ENCODE data around the gene CCNK.

The CCNK gene

GRCh38 chr14:99507860-99508640 is 26.8 kb downstream of the CCNK start:
- Histone ChIP-seq H3K36me3 (ENCODE audit: insufficient read depth, low read length) (peaks cover 92% of the 10 kb centered on the region; the same call in 1 of the 2 replicates), H3K4me3 (ENCODE audit: low read length, poor library complexity, severe bottlenecking) (no peak overlapping the region), H3K9ac (ENCODE audit: low read depth, low read length, poor library complexity, severe bottlenecking) (no peak overlapping the region), H3K27me3 (ENCODE audit: insufficient read depth, low read length, poor library complexity, severe bottlenecking) (no peaks in the 10 kb centered on the region), H4K20me1 (ENCODE audit: insufficient read depth, low read length, poor library complexity, severe bottlenecking) (peaks cover 3% of the 10 kb centered on the region), H3F3A (ENCODE audit: low read depth) (no peaks in the 10 kb centered on the region), H3K9me3 (ENCODE audit: insufficient read depth, low read depth, low read length) (no peaks in the 10 kb centered on the region), H3K9me2 (replicated peaks; ENCODE audit: low read depth, low read length) (no peaks in the 10 kb centered on the region), H3K4me2 (ENCODE audit: low read depth, low read length, poor library complexity, severe bottlenecking) (no peak overlapping the region), H3K4me1 (ENCODE audit: insufficient read depth, low read length, poor library complexity, severe bottlenecking) (no peaks in the 10 kb centered on the region), H3K79me2 (ENCODE audit: insufficient read depth, low read length) (no peaks in the 10 kb centered on the region), H2AFZ (ENCODE audit: low read length) (no peak overlapping the region)
- TF ChIP-seq EZH2phosphoT487 (IDR thresholded peaks at IDR 0.05; ENCODE audit: borderline replicate concordance): no peak
- TF ChIP-seq CTCF (conservative IDR thresholded peaks at IDR 0.05; ENCODE audit: low read length): no peak

GRCh38 chr14:99508896-99509629 is 27.9 kb downstream of the CCNK start:
- no peak overlapping the region for H3K4me3 ChIP-seq (ENCODE audit: low read length, poor library complexity, severe bottlenecking)
- H3F3A ChIP-seq (ENCODE audit: low read depth): no peaks in the 10 kb centered on the region
- peaks cover 3% of the 10 kb centered on the region for H4K20me1 ChIP-seq (ENCODE audit: insufficient read depth, low read length, poor library complexity, severe bottlenecking)
- H3K27me3 ChIP-seq (ENCODE audit: insufficient read depth, low read length, poor library complexity, severe bottlenecking): no peaks in the 10 kb centered on the region
- no peaks in the 10 kb centered on the region for H3K9me3 ChIP-seq (ENCODE audit: insufficient read depth, low read depth, low read length)
- H3K4me1 ChIP-seq (ENCODE audit: insufficient read depth, low read length, poor library complexity, severe bottlenecking): no peaks in the 10 kb centered on the region
- TF ChIP-seq CTCF (conservative IDR thresholded peaks at IDR 0.05; ENCODE audit: low read length): no peak
- no peak for TF ChIP-seq EZH2phosphoT487 (IDR thresholded peaks at IDR 0.05; ENCODE audit: borderline replicate concordance)
- no peak overlapping the region for H2AFZ ChIP-seq (ENCODE audit: low read length)
- no peak overlapping the region for H3K9ac ChIP-seq (ENCODE audit: low read depth, low read length, poor library complexity, severe bottlenecking)
- H3K4me2 ChIP-seq (ENCODE audit: low read depth, low read length, poor library complexity, severe bottlenecking): no peak overlapping the region
- H3K36me3 ChIP-seq (ENCODE audit: insufficient read depth, low read length): peaks cover 92% of the 10 kb centered on the region; the same call in 1 of the 2 replicates
- H3K9me2 ChIP-seq (replicated peaks; ENCODE audit: low read depth, low read length): no peaks in the 10 kb centered on the region
- H3K79me2 ChIP-seq (ENCODE audit: insufficient read depth, low read length): no peaks in the 10 kb centered on the region

GRCh38 chr14:99509871-99510555 is 28.8 kb downstream of the CCNK start:
- Histone ChIP-seq H3K4me2 (ENCODE audit: low read depth, low read length, poor library complexity, severe bottlenecking) (no peak overlapping the region), H3K27me3 (ENCODE audit: insufficient read depth, low read length, poor library complexity, severe bottlenecking) (no peaks in the 10 kb centered on the region), H3K9me3 (ENCODE audit: insufficient read depth, low read depth, low read length) (no peaks in the 10 kb centered on the region), H3F3A (ENCODE audit: low read depth) (no peaks in the 10 kb centered on the region), H2AFZ (ENCODE audit: low read length) (no peak overlapping the region), H3K36me3 (ENCODE audit: insufficient read depth, low read length) (peaks cover 93% of the 10 kb centered on the region; the same call in 1 of the 2 replicates), H4K20me1 (ENCODE audit: insufficient read depth, low read length, poor library complexity, severe bottlenecking) (peaks cover 3% of the 10 kb centered on the region), H3K4me3 (ENCODE audit: low read length, poor library complexity, severe bottlenecking) (no peak overlapping the region), H3K4me1 (ENCODE audit: insufficient read depth, low read length, poor library complexity, severe bottlenecking) (no peaks in the 10 kb centered on the region), H3K9me2 (replicated peaks; ENCODE audit: low read depth, low read length) (no peaks in the 10 kb centered on the region), H3K79me2 (ENCODE audit: insufficient read depth, low read length) (no peaks in the 10 kb centered on the region), H3K9ac (ENCODE audit: low read depth, low read length, poor library complexity, severe bottlenecking) (no peak overlapping the region)
- TF ChIP-seq EZH2phosphoT487 (IDR thresholded peaks at IDR 0.05; ENCODE audit: borderline replicate concordance) (no peak), CTCF (conservative IDR thresholded peaks at IDR 0.05; ENCODE audit: low read length) (no peak)

Data from Loucy (cell line).